Measurements from ENCODE around the gene BBIP1.
"Not testable (repeated sequence)": the region's sequence is repeated elsewhere in the genome, so short reads cannot be mapped to it uniquely, and the experiment has no call there.

BBIP1 gene

GRCh38 chr10:110918269-110918642 lies 724 bp downstream of the BBIP1 start:
- Histone ChIP-seq H3K27me3 (no peaks in the 10 kb centered on the region), H3K4me2 (peak overlapping the region; percentile 74 to 92 (median 87)), H3K9me3 (replicated peaks in 1 of 11) (no peaks in the 10 kb centered on the region), H4K20me1 (peaks cover 21 to 35% (median 27%) of the 10 kb centered on the region in 11 experiments; a peak in 21 of 22 replicates), H3K27ac (peak overlapping the region; percentile 94 to 100 (median 97)), H3K4me3 (peak overlapping the region; percentile 71 to 85 (median 75)), H3K4me1 (peaks cover 20 to 45% (median 34%) of the 10 kb centered on the region in 10 experiments), H3K36me3 (peaks cover 0 to 9% (median 0%) of the 10 kb centered on the region in 11 experiments; a peak in 4 of 22 replicates), H3K9ac (peak overlapping the region; percentile 88 to 97 (median 92))
- no peak for TF ChIP-seq Cebpa-rat (IDR thresholded peaks at IDR 0.05)

GRCh38 chr10:110916554-110917346 lies 2.2 kb downstream of the BBIP1 start:
- TF ChIP-seq Cebpa-rat (IDR thresholded peaks at IDR 0.05), result no peak
- Histone ChIP-seq H3K4me3 (no peak overlapping the region), H3K9ac (no peak overlapping the region), H3K9me3 (replicated peaks in 1 of 11) (no peaks in the 10 kb centered on the region), H3K4me1 (peaks cover 15 to 32% (median 22%) of the 10 kb centered on the region in 10 experiments), H3K27ac (no peak overlapping the region), H3K36me3 (peaks cover 0 to 9% (median 0%) of the 10 kb centered on the region in 11 experiments; a peak in 4 of 22 replicates), H3K27me3 (no peaks in the 10 kb centered on the region), H3K4me2 (peak overlapping the region in 2 of 11 experiments; percentile 4 to 92; a peak in 3 of 22 replicates), H4K20me1 (peaks cover 9 to 20% (median 12%) of the 10 kb centered on the region in 11 experiments; a peak in 19 of 22 replicates)

GRCh38 chr10:110915600-110915999 lies 3.4 kb downstream of the BBIP1 start:
- not testable (repeated sequence) for H3K27ac ChIP-seq
- peaks cover 15 to 26% (median 20%) of the 10 kb centered on the region in 10 experiments for H3K4me1 ChIP-seq

GRCh38 chr10:110915035-110915434 lies 3.9 kb downstream of the BBIP1 start:
- Histone ChIP-seq H3K4me3 (no peak overlapping the region), H3K4me1 (peaks cover 15 to 26% (median 20%) of the 10 kb centered on the region in 10 experiments), H4K20me1 (peaks cover 0 to 8% (median 2%) of the 10 kb centered on the region in 11 experiments; a peak in 6 of 22 replicates), H3K36me3 (peaks cover 0 to 20% (median 0%) of the 10 kb centered on the region in 11 experiments; a peak in 3 of 22 replicates), H3K9me3 (replicated peaks in 1 of 11) (no peaks in the 10 kb centered on the region), H3K27me3 (no peaks in the 10 kb centered on the region), H3K9ac (no peak overlapping the region), H3K27ac (no peak overlapping the region), H3K4me2 (peak overlapping the region in 9 of 11 experiments; percentile 3 to 61 (median 44); a peak in 16 of 22 replicates)
- TF ChIP-seq Cebpa-rat (IDR thresholded peaks at IDR 0.05), result no peak

More at GRCh38 chr10:110915600-110915999, 3.4 kb downstream of the BBIP1 start:
- not testable (repeated sequence) for H3K9me3 ChIP-seq (replicated peaks in 1 of 11); H3K27me3 ChIP-seq; H3K4me3 ChIP-seq; H4K20me1 ChIP-seq; H3K9ac ChIP-seq
- peaks cover 0 to 14% (median 0%) of the 10 kb centered on the region in 11 experiments; a peak in 3 of 22 replicates for H3K36me3 ChIP-seq
- H3K4me2 ChIP-seq, result peak overlapping the region in 3 of 11 experiments; percentile 46 to 61 (median 58); a peak in 4 of 22 replicates

- Histone ChIP-seq H3K27me3 (no peaks in the 10 kb centered on the region), H4K20me1 (peaks cover 0 to 5% (median 0%) of the 10 kb centered on the region in 11 experiments; a peak in 2 of 22 replicates), H3K4me3 (no peak overlapping the region), H3K4me1 (peaks cover 15 to 26% (median 20%) of the 10 kb centered on the region in 10 experiments), H3K9me3 (replicated peaks in 1 of 11) (no peaks in the 10 kb centered on the region), H3K36me3 (peaks cover 0 to 22% (median 0%) of the 10 kb centered on the region in 11 experiments; a peak in 3 of 22 replicates), H3K9ac (no peak overlapping the region), H3K27ac (no peak overlapping the region), H3K4me2 (peak overlapping the region in 4 of 11 experiments; percentile 23 to 61 (median 40); a peak in 5 of 22 replicates)
- no peak for TF ChIP-seq Cebpa-rat (IDR thresholded peaks at IDR 0.05)
These were observed 4.5 kb downstream of the BBIP1 start for GRCh38 chr10:110914431-110914830.

GRCh38 chr10:110912374-110912773 lies 6.6 kb downstream of the BBIP1 start:
- Histone ChIP-seq H3K9ac (no peak overlapping the region), H3K36me3 (peaks cover 0 to 33% (median 0%) of the 10 kb centered on the region in 11 experiments; a peak in 4 of 22 replicates), H3K4me1 (peaks cover 6 to 18% (median 12%) of the 10 kb centered on the region in 10 experiments), H3K27ac (no peak overlapping the region), H3K9me3 (replicated peaks in 1 of 11) (no peaks in the 10 kb centered on the region), H3K4me3 (no peak overlapping the region), H4K20me1 (peaks cover 0 to 5% (median 0%) of the 10 kb centered on the region in 11 experiments; a peak in 3 of 22 replicates), H3K27me3 (no peaks in the 10 kb centered on the region), H3K4me2 (no peak overlapping the region)
- no peak for TF ChIP-seq Cebpa-rat (IDR thresholded peaks at IDR 0.05)

GRCh38 chr10:110910138-110910537 lies 8.8 kb downstream of the BBIP1 start:
- no peaks in the 10 kb centered on the region for H3K27me3 ChIP-seq
- peaks cover 0 to 7% (median 5%) of the 10 kb centered on the region in 10 experiments; a peak in 14 of 20 replicates for H3K4me1 ChIP-seq
- no peak overlapping the region for H3K27ac ChIP-seq
- H3K9ac ChIP-seq, result no peak overlapping the region
- H4K20me1 ChIP-seq, result peaks cover 0 to 5% (median 0%) of the 10 kb centered on the region in 11 experiments; a peak in 3 of 22 replicates
- no peak for TF ChIP-seq Cebpa-rat (IDR thresholded peaks at IDR 0.05)
- no peaks in the 10 kb centered on the region for H3K9me3 ChIP-seq (replicated peaks in 1 of 11)
- H3K4me3 ChIP-seq, result no peak overlapping the region
- H3K4me2 ChIP-seq, result no peak overlapping the region
- peaks cover 0 to 51% (median 0%) of the 10 kb centered on the region in 11 experiments; a peak in 3 of 22 replicates for H3K36me3 ChIP-seq

GRCh38 chr10:110903280-110904278 lies 15.4 kb downstream of the BBIP1 start:
- H3K4me3 ChIP-seq, result no peak overlapping the region
- TF ChIP-seq Cebpa-rat (IDR thresholded peaks at IDR 0.05), result no peak
- H3K9ac ChIP-seq, result no peak overlapping the region
- H3K36me3 ChIP-seq, result peaks cover 15 to 88% (median 48%) of the 10 kb centered on the region in 11 experiments
- H3K27ac ChIP-seq, result no peak overlapping the region
- H3K27me3 ChIP-seq, result no peaks in the 10 kb centered on the region
- peaks cover 0 to 36% (median 0%) of the 10 kb centered on the region in 11 experiments; a peak in 4 of 22 replicates for H4K20me1 ChIP-seq
- peaks cover 0 to 8% (median 0%) of the 10 kb centered on the region in 10 experiments; a peak in 4 of 20 replicates for H3K4me1 ChIP-seq
- no peaks in the 10 kb centered on the region for H3K9me3 ChIP-seq (replicated peaks in 1 of 11)
- H3K4me2 ChIP-seq, result no peak overlapping the region

All from BLaER1 treated with 17β-estradiol and CSF1 and Interleukin-3, amounts not matched to agents 10 nM and 100 nM (cell line).